HG02973 (cell line): ENCODE measurements around the gene WDR73.
"Not testable (repeated sequence)": the region's sequence is repeated elsewhere in the genome, so short reads cannot be mapped to it uniquely, and the experiment has no call there.

Source experiments
- ATAC-seq: cut with Tn5 transposase; IDR thresholded peaks from one replicate; pipeline ENCODE4 v1.9.1; 2021; ENCODE audit warnings: moderate library complexity; ENCODE audit not compliant: unreplicated experiment

Gene WDR73

DNA sequence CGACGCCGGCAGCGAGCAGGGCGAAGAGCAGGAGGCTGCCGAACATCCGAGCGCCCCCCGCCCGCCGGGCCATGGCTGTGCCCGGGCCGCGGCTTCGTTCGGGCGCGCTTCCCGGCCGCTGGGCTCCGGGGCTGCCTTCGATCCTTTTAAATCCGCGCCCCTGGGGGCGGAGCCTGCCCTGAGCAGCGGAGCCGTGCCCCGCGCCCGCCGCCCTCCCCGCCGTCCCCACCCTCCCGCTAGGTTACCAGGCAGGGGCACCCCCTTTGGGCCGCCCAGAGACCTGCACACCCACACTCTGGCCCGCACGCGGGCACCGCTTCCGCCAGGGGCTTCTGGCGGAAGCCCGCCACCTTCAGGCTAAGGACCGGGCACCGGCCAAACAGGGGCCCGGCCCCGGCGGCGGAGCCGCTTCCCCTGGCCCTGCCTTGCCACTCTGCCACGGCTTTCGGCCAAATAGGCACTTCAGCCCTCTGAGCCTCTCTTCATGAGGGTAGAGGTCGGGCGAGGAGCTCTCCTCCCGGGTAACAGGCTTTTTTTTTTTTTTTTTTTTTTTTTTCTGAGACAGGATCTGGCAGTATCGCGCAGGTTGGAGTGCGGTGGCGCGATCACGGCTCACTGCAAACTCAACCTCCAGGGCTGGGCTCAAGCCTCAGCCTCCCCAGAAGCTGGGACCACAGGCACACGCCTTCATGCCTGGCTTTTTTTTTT is 4.2 kb upstream of the WDR73 start, which contains the start of gene NMB:
NMB (minus strand) TSS at position 120 of the 708 bp plus-strand sequence; CDS start at position 73, 47 bp downstream.
- ATAC-seq, result peak; percentile 54

DNA sequence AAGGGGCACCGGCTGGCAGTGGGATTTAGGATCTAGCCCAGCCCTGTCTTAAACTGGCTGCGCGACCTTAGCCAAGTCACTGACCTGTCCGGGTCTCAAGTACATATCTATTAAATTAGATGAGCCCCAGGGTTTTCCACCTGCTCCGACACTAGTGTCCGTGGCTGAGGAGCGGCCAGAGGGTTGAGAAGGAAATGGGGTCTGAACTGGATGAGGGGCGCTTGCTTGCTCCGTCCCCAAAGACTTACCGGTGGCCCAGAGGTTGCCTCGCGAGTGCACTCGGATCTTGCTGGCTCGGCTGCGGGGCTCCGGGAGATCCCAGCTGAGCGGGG is 3.6 kb upstream of the WDR73 start:
- no peak for ATAC-seq

DNA sequence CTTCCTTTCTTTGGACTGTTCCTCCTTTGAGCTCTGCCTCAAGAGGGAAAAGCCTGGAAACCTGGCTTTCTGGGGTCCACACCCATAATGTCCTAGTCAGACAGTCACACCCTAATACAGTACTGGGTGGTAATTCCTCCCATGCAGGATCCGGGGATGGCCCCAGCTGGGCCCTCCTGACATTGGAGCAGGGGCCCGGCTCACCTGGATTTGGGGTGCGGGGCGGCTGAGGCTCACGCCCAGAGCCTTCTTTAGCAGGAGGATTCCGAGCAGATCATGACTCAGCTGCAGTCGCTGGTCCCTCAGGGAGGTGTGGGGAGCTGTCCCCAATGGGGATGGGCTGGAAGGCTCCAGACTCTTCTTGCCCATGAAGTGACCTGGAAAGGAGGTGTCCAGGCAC is 2.9 kb upstream of the WDR73 start:
- no peak for ATAC-seq

DNA sequence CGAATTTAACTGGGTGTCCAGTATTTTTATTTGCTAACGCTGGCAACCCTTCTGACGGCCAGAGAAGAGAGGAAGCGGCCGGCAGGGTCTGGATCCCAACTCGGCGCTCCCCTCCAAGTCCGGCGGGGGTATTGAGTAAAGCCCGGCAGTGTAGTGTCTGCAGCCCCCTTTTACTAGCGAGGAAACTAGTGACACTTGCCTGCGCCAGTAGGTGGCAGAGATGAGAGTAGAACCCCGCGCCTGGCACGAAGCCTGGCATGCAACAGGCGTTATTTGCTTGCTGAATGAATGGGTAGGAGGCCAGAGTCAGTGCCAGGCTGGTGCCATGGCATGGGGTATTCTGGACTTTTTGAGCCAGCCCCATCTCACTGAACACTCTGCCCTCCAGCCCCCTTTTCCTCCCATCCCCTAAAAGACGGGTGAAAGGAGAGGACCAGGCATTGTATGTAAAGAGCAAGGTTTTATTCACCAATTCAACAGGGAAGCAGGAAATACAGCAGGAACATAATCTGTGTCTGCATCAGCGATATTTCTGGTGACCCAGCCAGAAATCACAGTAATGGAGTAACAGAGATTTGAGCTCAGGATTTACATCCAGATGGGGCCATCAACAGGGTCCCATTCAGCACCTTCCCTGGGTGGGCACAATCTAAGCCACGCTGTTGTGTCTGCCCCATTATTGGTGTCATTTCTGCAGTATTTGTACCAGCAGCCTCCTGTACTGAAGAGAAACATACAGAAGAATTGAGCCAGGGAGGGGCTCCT is 788 bp upstream of the WDR73 start:
- ATAC-seq, result no peak

DNA sequence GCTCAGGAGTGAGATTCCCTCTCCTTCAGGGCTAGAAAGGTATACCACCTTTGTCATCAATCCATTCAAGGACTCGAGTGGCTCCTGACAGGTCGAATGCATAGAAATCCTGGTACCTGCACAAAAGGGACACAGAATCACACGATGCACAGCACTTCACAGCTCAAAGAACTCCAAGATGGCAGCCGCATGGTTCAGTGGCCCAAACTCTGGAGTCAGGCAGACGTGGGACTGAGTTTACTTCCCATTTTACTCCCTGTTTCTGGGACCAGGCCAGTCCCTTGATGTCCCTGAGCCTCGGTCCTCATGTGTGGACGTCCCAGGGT is 536 bp downstream of the WDR73 start:
- no peak for ATAC-seq

DNA sequence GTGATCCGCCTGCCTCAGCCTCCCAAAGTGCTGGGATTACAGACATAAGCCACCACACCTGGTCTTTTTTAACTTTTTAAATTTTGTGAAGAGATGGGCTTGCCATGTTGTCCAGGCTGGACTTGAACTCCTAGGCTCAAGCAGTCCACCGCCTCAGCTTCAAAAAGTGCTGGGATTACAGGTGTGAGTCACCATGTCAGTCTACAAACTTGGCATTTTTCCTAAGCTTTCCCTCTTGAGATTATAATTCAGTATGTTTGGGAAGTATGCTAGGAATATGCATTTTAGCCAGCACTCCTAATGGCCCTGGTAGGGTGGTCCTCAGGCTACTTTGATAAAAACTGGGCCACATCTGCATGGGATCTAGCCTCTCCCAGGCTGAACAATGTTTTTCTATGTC is 4.4 kb downstream of the WDR73 start:
- ATAC-seq, result no peak

DNA sequence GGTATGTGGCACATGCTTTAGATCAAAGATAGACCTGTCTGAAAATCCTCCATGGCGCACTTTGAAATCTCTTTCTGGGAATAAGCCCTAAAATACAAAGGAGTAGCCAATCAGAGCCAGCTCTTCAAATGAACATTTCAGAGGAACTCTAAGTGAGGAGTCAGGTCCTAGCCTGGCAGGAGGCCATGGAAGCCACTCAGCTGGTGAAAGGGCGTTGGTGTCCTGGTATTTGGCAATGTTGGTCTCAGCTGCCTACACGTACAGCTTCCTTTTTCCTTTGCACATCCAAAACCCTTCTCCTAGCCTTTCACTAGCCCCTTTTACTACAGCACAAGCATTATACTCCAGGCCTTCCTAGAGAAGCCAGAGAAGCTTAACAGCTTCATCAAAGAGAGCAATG is 5.5 kb downstream of the WDR73 start:
- no peak for ATAC-seq

DNA sequence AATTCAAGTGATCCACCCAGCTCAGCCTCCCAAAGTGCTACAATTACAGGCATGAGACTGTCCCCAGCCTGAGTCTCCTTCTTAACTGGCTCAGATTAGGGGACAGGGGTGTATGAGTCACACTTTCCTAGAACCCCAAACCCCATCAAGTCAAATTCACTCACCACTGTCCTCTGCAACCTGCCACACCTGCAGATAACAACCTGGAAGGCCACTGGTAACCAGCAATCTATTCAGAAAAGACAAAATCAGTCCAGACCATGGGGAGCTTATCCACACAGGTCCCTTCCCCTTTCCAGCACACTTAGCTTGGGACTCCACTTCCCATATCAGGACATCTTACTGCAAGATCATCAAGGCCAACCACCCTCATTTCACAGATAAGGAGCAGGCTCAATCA is 6.4 kb downstream of the WDR73 start:
- no peak for ATAC-seq

DNA sequence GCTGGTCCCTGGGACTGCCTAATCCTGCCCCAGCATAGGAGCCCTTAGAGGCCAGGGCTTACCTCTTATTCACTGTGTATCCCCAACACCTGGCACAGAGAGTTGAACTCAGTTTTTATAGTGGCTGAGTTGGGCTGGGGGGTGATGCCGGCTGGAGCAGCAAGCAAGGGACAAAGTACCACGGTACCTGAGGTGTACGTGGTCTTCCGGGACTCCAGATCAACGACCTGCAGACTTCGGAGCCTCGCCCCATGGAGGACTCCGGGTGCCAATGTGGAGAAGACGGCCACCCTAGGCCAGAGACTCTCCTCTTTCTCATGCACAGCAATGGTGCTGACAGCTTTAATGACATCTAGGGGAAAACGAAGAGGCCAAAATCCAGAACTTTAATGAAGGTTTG is 8.1 kb downstream of the WDR73 start:
- no peak for ATAC-seq

DNA sequence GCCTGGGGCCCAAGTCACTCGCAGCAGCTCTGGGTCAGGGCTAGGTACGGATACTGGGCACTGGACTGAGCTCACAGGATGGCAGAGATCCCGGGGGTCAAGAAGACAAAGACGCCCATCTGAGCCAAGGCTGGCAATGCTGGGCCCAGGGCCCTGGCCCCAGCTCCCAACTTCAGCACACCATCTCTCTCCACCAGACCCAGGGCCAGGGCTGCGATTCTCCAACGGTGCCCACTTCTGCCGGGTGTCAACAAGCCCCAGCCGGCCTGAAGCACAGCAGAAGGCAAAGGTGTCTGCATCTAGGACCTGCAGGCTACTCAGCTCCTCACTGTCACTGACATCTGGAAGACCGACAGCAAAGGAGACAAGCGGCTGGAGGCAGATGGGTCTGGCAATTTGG is 8.6 kb downstream of the WDR73 start:
- ATAC-seq, result no peak

DNA sequence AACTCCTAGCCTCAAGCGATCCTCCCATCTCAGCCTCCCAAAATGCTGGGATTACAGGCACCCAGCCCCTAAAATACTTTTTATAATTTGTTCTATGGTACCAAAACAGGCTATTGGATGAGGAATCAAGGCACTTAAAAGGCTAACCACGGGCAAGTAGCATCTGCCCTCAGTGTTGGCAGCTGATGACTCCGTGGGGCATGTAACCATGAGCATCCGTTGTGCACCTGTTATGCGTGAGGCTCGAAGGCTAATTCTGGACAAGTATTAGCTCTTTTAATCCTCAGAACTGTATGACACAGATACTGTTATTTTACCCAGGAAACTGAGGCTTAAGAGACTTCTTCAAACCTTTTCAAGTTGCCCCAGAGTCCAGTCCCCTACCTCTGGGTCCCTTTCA is 10.2 kb downstream of the WDR73 start:
- ATAC-seq, result no peak

DNA sequence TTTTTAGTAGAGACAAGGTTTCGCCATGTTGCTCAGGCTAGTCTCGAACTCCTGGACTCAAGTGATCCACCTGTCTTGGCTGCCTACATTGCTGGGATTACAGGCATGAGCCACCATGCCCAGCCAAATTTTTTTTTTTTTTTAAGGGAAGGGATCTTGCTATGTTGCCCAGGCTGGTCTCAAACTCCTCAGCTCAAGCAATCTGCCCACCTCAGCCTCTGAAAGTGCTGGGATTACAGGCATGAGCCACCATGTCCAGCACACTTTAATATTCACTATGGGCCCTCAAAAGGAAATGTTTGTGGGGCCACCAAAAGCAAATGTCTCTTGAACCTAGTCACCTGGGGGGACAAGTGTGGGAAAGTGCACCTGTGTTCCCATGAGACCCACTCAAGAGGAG is 11.4 kb downstream of the WDR73 start:
- not testable (repeated sequence) for ATAC-seq

DNA sequence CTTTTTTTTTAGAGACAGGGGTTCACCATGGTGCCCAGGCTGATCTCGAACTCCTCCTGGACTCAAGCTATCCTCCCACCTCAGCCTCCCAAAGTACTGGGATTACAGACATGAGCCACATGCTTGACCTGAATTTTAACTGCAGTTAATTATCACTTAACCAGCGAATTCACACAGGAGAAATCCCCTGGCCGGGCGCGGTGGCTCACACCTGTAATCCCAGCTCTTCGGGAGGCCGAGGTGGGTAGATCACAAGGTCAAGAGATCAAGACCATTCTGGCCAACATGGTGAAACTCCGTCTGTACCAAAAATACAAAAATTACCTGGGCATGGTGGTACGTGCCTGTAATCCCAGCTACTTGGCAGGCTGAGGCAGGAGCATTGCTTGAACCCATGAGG is 12.2 kb downstream of the WDR73 start:
- not testable (repeated sequence) for ATAC-seq

DNA sequence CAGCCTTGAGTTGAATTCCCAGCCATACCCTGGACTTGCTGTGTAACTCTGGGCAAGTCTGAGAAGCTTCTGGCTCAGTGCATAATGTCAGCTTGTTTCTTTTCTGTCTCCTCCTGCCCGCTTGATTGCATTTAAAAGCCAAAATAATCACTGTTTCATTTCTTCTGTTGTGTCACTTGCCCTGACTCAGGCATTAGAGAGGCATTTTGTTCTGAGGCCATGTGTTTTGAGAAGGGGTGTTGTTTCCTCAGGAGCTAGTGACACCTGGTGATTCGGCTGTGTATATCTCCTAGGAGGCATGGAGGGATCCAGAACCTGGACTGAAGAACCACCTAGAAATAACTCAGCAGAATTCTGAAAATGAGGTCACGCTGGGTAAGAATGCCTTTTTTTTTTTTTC is 16.0 kb downstream of the WDR73 start:
- no peak for ATAC-seq

DNA sequence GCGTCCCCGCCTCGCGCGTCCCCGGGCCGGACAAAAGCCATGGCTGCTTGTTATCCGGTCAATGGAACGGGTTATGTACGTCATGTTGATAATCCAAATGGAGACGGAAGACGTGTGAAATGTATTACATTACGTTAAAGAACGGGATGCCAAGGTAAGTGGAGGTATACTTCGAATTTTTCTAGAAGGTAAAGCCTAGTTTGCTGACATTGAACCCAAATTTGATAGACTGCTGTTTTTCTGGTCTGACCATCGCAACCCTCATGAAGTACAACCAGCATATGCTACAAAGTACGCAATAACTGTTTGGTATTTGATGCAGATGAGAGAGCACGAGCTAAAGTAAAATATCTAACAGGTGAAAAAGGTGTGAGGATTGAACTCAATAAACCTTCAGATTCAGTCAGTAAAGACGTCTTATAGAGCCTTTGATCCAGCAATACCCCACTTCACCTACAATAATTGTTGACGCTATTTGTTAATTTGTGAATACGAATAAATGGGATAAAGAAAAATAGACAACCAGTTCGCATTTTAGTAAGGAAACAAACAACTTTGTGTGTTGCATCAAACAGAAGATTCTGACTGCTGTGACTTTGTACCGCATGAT is 19.8 kb downstream of the WDR73 start:
- no peak for ATAC-seq

DNA sequence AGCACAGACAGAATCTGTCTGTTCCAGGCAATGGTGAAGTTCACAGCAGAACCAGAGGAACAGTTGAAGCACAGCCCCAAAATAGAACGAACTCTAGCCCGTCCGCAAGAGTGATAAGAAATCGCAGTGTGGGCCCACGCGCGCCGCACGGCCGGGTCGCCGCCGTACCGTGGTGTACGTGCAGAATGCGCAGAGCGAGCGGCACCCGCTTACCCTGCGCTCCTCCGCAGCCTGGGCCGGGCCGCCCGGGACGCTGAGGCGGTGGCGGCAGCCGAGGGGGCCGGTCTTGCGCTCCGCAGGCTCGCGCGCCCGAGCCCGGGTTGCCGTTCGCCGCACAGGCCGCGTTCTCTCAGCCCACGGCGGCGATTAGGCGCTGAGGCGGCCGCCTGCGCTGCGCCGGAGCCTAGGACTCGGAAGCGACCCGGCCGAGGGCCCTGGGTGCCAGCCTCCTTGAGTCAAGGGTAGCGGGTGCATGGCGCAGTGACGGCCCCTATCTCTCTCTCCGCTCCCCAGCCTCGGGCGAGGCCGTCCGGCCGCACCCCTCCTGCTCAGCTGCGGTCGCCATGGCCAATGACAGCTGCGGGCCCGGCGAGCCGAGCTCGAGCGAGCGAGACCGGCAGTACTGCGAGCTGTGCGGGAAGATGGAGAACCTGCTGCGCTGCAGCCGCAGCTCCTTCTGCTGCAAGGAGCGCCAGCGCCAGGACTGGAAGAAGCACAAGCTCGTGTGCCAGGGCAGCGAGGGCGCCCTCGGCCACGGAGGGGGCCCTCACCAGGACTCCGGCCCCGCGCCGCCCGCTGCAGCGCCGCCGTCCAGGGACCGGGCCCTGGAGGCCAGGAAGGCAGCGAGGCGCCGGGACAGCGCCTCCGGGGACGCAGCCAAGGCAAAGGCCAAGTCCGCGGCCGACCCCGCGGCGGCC is 20.5 kb downstream of the WDR73 start:
- ATAC-seq, result peak; percentile 35

DNA sequence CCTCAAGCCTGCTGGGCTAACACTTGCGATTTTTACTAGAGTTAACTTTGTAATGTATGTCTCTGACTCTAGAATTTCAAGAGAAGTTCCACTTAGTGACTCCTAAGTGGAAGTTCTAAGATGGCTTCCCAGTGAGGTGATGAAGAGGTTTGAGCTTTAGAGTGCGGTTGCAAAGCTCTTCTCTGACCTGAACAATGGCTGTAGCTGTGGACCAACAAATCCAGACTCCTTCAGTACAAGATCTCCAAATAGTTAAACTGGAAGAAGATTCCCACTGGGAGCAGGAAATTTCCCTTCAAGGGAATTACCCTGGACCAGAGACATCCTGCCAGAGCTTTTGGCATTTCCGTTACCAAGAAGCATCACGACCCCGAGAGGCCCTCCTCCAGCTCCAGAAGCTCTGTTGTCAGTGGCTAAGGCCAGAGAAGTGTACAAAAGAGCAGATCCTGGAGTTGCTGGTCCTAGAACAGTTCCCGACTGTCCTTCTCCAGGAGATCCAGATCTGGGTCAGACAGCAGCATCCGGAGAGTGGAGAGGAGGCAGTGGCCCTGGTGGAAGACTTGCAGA is 22.3 kb downstream of the WDR73 start:
- no peak for ATAC-seq

DNA sequence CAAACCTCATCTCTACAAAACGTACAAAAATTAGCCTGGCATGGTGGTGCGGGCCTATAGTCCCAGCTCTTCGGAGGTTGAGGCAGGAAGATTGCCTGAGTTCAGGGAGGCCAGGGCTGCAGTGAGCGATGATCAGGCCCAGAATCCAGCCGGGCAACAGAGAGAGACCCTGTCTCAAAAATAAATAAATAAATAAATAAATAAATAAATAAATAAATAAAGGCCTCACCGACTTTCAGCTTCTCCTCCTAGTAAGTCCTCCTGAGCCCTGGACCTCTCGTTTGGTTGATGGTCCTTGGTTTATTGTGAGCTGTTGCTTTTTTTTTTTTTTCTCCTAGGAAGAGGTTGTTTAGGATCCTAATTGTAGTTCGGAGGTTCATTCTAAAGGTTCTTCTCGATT is 25.1 kb downstream of the WDR73 start:
- ATAC-seq, result no peak

DNA sequence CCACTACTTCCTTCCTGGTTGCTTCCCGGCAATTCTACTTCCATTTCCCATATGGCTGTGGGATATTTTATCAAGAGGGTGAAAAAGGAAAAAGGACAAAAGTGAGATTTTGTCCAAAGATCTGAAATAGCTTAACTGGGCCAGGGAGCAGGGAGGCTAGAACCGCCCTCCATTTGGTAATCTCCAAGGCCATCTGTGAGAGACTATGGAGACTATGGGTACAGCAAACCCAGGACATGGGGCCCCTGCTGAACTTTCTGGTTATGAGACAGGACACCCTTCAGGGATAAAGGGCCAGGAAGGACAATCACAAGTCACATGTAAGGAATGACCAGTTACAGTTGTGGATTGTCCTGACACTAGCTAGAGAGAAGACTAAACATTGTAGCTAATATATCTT is 29.0 kb downstream of the WDR73 start:
- ATAC-seq, result no peak

DNA sequence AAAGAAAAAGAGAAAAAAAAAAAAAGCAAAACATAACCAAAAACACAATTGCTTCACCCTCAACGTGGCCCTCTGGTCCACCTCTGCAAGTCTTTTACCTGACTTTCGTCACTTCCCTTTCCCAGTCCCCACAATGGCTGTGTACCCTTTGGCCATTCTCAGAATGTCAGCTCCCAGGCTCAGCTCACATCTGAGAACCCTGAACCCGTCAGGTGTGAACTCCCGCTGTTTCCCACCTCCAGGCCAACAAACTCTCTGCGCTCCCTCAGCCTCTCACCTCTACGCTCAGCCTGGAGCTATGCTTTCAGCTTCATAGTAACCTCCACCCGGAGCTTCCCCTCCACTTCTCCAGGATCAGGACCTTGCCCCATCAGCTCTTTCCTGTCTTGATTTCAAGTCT is 29.7 kb downstream of the WDR73 start:
- no peak for ATAC-seq

DNA sequence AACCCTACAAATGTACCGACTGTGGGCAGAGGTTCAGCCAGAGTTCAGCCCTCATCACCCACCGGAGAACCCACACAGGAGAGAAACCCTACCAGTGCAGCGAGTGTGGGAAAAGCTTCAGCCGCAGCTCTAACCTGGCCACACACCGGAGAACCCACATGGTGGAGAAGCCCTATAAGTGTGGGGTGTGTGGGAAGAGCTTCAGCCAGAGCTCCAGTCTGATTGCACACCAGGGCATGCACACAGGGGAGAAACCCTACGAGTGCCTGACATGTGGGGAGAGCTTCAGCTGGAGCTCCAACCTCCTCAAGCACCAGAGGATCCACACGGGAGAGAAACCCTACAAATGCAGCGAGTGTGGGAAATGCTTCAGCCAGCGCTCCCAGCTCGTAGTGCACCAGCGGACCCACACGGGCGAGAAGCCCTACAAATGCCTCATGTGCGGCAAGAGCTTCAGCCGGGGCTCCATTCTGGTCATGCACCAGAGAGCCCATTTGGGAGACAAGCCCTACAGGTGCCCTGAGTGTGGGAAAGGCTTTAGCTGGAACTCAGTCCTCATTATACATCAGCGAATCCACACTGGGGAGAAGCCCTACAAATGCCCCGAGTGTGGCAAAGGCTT is 32.6 kb downstream of the WDR73 start:
- no peak for ATAC-seq
